Measurements from ENCODE around the gene ASB15.
"Not testable (repeated sequence)": the region's sequence is repeated elsewhere in the genome, so short reads cannot be mapped to it uniquely, and the experiment has no call there.

Gene ASB15

DNA sequence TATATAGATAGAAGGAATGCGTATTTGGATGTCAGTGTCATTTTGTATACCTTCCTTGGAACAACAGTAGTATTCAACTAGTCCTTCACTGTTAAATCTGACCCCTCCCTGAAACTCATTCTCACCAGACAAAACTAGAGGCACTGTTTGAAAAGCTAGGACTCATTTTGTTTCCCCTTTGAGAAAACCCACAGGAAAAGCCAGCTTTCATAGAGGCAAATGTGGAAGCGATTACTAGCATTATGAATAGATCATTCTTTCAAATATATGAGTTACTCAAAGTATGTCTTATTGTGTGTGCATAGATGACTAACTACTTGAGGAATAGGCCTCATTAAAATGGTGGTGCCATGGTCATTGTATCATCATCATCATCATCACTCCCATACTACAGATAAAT lies 1.9 kb upstream of the ASB15 start:
- DNase-seq = no peak

DNA sequence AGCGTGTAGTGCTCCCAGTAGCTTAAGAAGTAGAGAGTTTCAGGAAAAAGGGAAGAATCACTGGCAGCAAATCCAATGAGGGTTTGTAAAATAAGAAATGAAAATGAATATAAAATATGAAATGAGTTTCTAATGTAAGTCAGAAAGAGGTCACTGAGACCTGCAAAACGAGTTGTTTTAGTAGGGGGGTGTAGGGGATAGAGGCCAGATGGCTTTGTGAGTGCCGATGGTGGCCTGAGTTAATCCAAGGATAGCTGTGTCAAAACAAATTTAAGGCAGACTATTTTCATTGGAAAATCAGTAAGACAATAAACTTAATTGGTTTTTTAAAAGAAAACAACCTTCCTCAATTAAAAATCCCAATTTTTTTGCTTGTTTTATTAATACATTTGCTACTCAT lies 745 bp upstream of the ASB15 start:
- no peak for DNase-seq

DNA sequence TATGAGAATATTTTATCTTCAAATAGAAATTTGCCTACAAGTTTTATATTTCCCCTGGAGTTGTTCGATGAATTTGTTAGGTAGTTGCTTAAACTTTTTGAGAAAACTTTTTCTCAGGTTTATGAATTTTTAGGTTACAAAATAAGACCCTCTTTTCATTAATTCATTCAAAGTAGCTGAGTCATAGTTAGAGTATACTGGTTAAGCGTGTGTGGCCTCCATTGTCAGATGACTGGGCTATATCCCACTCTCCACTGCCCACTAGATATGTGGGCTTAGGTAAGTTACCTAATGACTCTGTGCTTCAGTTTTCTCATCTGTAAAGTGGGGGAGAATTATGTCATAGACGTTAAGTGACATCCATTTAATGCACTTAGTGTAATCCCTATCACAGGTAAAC lies 1.0 kb downstream of the ASB15 start:
- DNase-seq = no peak

DNA sequence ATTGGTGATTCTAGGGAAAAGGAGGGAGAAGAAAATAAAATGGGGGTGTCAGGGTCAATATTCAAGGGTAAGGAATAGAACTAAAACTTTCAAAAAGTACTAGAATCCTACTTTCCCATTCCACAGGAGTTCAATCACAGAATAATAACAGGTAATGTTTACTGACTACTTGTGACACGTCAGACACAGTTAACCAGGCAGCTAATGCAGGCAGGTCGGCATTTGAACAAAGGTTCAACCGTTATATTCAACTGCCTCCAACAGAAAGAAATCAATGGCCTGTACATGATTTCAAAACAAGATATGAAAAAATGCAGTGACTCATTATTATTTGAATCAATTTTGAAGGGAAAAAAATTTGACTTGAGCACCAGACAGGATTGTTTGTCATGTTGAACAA lies 3.1 kb downstream of the ASB15 start:
- no peak for DNase-seq

DNA sequence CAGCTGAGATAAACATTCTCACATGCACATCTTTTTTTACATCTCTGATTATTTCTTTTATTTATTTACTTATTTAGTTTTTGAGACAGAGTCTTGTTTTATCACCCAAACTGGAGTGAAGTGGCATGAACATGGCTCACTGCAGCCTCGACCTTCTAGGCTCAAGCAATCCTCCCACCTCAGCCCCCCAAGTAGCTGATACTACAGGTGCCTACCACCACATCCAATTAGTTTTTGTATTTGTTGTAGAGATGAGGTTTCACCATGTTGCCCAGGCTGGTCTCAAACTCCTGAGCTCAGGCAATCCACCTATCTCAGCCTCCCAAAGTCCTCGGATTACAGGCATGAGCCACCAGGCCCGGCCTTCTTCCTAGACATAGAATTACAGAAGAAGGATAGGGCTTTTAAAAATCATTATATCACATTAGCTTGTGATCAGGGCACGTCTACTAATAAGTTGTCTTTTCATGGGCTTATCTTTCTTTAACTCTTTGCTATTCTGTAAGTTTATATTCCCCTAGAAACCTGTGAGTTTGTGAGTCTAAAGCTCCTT lies 5.9 kb downstream of the ASB15 start:
- DNase-seq = no peak

DNA sequence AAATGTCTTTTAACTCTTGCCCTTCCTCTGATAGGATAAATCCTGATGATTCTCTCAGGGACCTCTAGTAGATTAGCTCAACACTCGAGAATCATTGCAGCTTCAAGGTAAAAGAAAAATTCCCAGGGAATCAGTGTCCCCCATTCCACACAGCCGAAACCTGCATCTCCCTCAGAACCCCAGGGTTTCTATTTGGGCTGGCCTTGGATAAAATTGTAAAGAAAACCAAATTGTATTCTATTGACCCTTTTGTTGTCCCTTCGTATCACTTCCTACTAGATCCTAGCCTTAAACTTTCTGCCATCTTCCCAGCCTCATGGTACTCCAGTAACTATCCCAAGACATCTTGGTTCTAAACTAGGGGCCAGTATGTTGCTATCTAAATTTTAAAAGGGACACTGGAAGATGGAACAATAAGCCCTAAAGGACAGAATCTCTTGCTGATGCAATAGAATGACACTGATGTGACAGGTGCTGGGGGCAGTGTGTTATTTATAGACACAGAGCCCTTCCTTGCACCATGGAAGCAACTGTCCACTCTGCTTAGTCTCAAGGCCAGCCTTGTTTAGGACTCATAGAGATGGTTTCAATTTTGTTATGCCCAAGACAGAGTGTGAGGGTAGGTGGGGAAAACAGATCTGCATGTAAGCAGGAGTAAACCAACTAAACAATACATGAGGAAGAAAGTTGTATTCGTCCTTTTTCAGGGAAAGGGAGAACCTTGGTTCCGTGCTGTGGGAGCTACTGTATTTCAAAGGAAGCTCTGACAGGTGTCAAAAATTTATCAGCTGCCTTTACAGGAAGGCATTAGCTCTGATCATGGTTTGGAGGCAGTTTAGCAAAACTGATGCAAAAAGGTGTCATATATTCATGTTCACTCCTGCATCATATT lies 7.6 kb downstream of the ASB15 start:
- DNase-seq = no peak

DNA sequence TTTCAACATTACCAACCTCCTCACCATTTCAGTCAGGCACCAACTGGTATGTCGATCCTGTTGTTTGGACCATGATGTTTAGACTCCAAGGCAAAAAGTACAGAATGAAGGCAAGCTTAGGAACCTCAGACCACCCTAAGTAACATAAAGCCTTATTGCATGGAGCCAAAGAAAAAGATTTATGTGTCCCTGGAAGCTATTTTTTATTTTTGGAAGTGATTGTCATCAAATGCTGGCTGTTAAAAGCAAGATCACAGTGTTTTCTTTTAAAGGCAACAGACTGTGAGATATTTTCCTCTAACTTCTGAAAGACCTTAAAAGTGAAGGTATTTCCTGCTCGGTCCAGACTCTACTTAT lies 8.2 kb downstream of the ASB15 start:
- no peak for DNase-seq

DNA sequence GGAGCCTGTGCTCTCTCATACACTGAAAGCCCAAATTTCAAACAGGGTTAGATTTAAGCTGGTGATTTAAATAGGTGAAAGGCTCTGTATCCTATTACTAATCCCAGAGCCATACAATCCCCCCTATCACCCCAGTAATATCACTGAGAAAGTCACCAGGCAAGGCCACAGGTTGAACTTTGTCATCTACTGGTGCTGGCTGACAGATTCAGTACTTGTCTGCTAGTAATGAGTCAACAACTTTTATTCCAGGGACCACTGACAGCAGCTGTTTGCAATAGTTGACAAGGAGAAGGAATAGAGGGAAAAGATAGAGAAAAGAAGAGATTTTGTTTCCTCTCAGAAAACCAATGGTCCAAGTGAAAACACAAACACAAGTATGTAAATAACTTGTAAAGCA lies 10.4 kb downstream of the ASB15 start:
- no peak for DNase-seq

DNA sequence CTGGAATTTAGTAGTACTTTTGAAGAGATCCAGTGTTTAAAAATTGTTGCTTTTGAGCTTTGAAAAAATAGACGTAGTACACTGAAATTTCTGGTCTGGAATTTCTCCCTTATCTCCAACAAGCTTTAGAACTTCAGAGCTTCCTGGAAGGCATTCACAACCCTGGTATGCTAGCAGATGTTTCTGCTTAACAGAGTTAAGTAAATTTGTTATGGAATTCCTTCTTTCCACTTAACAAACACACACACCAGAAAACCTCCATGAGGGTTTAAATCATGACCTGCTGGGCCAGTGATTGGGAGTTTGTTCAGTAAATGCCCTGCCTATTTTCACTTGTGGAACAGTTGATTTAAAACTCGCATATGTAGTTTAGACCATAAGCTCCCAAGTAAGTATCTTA lies 13.7 kb downstream of the ASB15 start:
- no peak for DNase-seq

DNA sequence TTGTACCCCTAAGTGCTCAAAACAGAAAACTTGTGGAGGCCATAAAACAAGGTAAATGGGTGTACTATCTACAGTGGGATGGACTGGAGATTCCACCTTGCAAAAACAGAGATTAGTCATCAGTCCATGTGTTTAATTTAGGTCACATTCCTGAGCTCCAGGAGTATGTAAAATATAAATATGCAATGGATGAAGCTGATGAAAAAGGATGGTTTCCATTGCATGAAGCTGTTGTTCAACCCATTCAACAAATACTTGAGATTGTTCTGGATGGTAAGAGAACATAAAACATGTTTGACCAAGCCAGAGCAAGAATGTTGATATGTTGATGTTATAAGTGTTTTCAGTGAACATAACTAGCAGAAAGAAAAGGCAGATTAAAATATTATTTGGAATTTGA lies 14.6 kb downstream of the ASB15 start:
- DNase-seq = no peak

DNA sequence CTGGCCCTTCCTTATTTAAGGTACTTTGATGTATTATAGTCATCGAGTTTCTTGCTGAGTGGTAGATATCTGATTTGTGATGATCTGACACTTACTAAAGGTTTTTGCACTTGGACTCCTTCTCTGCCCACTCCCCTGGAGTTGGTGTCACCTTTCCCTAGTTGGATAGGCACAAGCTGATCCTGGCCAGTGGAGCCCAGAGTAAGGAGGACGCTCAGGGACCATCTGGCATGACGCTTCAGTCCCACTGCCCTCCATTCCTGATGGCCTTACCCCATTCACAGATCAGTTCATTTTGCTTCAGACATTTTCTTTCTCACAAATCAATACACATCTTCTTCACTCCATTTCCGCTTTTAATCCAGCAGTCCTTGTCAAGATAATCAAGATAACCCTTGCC lies 20.1 kb downstream of the ASB15 start:
- DNase-seq = no peak

DNA sequence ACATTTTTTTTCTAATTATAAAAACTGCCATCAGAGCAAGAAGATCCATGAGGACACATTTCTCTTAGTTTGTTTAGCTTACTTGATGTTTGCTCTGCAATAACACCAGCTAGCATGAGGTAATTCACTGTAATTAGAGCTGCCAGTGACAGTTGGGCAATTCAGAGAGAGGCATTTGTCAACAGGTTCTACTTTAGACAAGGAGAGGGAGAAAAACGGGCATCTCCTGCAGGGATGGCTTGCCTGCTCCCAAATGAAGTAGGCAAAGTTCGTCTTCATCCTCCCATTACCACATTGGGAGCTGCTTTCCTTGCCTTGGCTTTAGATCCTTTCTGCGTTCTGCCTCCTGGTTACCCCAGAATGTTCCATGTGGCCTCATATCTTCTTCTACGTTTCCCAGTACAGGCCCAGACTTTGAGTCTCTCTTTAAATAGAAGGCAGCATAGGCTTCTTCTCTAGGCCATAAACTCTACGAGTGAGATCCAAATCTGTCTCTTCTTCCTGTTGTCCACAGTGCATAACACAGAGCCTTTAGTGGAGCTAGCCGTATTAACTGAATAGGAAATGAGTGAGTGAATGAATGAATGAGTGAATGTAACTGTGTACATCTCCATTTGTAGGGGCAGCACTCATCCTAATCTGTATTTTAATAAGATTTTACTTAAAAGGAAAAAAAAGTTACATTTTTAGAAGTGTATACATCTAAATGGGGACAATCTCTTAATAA lies 21.2 kb downstream of the ASB15 start:
- DNase-seq = no peak

DNA sequence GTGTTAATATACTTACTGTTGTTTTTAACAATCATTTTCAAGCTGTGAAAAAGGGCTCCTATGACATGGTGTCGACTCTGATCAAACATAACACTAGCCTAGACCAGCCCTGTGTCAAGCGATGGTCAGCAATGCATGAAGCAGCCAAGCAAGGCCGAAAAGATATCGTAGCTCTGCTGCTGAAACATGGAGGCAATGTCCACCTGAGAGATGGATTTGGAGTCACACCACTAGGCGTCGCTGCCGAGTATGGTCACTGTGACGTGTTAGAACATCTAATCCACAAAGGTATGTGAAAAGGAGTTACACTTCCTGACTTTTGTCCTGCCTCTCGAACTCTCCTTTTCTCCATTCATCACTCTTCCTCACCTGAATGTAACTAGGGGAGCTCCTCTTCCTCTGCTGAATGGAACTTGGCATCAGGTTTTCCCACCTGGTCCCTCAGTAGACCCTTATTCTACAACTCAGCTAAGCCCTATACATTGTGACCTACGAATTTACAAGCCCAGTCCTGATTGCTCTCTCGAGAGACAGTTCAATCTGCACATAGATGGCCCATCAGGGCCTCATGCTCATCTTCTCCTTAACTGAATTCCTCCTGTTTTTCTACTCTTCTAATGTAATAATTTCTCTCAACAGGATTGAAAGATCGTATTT lies 23.0 kb downstream of the ASB15 start:
- peak in 3 of 4 experiments; percentile 32 to 37 (median 36) for DNase-seq

DNA sequence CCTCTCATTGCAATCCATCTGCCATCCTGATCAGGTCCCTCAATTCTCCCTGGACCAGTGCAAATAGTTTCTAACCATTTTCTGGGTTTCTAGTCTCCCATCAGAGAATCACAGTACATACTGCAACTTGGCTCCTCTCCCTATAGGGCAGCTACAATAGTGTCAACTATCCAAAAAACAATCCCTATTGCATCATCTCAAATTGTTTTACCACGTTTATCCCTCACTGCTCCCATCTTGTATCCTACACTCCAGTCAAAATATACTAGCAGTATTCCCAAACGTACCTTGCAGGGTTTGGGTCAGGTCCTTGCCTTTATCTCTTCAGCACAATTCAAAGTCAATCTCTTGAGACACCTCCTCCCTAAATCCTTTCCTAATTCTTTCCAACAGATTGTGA lies 23.6 kb downstream of the ASB15 start:
- no peak for DNase-seq

DNA sequence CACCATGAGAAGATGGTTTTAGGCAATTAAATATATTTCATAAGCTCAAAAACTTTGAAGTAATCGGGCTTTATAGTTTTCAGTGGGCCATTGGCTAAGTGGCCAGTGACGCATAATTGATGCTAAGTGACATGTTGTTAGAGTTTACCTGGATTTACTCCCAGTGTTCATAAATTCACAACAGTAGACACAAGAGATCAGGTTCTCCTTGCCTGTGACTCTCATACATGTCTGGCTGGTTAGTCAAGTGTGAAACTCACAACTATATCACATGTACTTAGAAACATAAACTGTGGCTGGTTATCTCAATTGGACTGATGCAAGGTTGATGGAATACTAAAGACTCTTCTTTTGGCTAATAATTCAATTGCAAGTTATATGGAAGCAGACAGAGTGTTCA lies 26.2 kb downstream of the ASB15 start:
- DNase-seq = no peak

DNA sequence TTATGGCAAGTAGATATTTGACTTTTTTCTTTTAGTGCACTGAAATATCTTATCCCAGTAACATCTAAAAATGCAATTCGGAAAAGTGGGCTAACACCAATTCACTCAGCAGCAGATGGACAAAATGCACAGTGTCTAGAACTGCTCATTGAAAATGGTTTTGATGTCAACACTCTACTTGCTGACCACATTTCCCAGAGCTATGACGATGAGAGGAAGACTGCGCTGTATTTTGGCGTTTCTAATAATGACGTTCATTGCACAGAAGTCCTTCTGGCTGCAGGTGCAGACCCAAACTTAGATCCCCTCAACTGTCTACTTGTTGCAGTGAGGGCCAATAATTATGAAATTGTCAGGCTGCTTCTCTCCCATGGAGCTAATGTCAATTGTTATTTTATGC lies 27.2 kb downstream of the ASB15 start:
- DNase-seq = no peak

DNA sequence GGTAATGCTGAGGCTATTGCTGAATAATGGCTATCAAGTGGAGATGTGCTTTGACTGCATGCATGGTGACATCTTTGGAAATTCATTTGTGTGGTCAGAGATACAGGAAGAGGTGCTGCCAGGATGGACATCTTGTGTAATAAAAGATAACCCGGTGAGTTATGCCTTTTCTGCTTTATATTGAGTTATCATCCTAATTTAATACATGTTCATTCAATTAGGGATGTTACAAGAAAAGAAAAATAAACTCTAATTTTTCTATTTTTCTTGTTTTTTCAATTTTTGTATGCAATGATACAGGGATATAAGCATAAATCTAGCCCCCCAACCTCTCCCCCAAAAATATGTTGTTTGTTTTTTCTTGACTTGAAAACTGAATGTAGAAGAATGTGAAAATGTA lies 27.7 kb downstream of the ASB15 start:
- no peak for DNase-seq

DNA sequence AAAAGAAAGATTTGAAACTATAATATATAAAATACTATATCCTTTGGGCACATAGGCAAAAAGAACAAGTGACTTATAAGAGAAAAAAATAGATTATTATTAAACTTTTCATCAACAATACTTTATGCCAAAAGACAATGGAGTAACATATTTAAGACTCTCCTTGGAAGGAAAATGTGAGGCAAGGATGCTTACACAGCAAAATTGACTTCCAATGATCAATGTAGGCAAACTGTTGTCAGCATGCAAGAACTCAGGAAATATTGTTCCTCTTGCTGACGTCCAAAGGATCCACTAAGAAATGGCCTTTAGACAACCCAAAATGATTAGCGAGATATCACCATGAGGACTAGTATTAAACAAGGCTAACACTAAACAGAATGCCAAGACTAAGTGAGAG lies 31.2 kb downstream of the ASB15 start:
- DNase-seq = no peak

DNA sequence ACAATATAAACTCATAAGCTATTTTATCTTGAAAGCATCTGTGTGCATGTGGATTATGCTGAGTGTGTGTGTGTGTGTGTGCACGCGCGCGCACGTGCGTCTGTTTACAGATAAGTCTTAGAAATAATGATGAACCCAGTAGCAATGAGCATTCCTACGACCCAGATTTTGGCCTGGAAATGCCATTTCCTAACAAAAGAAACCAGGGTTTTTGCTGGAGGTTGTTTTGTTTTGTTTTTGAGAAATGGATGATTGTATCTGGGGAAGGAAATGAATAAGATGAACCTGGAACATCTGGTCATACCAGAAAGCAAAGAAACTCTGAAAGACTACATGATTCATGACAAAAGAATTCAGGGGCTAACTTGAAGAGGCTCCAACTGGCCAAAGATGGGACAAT lies 31.9 kb downstream of the ASB15 start:
- no peak for DNase-seq

DNA sequence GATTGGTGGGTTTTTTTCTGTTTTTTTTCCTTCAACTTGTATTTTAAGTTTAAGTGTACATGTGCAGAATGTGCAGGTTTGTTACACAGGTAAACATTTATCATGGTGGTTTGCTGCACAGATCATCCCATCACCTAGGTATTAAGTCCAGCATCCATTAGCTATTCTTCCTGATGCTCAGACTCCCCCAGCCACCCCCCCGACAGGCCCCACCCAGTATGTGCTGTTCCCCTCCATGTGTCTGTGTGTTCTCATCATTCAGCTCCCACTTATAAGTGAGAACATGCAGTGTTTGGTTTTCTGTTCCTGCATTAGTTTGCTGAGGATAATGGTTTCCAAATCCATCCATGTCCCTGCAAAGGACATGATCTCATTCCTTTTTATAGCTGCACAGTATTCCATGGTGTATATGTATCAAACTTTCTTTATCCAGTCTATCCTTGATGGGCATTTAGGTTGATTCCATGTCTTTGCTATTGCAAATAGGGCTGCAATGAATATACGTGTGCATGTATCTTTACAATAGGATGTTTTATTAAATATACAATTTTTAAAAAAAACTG lies 32.5 kb downstream of the ASB15 start:
- DNase-seq = not testable (repeated sequence)

DNA sequence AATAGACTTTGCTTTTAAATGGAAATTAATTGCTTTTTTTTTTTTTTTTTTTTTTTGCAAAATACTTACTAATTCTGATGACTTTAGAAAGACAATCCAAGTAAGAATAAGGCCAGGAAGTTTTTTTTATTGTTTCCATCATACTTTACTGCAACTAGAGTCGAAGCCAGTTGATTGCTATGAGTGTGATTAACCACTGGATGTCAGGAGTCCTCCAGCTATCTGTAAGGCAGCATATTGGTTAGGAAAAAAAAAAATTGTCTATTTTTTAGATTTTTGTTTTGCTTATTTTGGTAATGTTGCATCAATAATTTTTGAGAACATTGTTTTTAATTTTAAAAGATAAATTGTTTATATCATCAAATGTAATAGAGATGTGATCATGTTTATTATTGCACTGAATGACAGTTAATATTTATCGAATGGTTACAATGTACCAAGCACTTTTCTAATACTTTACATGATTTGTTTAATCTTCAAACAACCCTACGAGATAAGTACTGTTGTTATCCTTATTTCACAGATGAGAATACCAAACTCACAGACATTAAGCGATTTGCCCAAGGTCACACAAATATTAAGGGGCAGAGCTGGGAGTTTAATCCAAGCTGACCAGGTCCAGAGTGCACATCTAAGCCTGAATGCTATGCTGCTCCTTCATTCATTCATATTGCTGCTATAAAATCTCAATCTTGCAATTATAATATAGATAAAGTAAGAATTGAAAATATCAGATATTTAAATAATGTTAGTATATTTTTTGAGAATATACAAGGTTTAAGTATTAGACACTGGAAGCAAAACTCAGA lies 34.1 kb downstream of the ASB15 start:
- no peak for DNase-seq

DNA sequence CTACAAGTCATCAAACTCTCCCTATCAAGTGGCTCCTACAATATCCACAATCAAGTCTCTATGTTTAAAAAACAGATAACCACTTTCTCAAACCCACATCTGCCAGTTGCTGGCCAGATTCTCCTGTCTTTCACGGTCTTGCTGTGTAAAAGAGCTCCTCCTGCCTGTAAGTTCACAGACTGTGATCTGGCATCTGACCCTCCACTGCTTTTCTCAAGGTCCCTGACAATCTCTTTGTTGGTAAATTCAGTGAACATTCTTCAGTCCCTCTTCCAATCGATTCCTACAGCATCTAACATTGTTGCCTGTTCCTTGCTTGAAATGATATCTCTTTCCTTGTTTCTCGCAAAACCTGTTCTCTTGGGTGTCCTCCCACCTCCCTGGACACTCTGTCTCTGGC lies 35.6 kb downstream of the ASB15 start:
- no peak for DNase-seq

DNA sequence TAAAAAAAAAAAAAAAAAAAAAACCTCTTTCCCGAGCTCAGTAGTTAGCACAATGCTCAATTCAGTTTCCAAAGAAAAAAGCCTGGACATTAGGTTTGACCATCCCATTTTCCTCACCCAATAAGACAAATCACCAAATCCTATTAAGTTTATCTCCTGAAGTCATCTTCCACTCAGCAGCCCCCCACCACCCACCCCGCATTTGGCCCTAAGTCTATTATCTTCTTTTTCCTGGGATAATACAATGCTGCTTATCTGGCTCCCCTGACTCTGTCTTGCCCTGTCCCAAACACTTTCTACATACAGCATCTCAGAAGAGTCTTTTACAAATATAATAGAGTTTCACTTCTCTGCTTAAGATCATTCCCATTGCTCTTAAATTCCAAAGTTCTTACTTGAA lies 36.3 kb downstream of the ASB15 start:
- DNase-seq = no peak
